ENCODE measurements around the gene ENKUR. TPM values are rescaled to one million over a fixed set of nuclear protein-coding genes. Genes with fewer than 3 reads are reported as not detected.

ENKUR gene
- total RNA-seq, 1 experiment from 2014 or later: not detected

DNA sequence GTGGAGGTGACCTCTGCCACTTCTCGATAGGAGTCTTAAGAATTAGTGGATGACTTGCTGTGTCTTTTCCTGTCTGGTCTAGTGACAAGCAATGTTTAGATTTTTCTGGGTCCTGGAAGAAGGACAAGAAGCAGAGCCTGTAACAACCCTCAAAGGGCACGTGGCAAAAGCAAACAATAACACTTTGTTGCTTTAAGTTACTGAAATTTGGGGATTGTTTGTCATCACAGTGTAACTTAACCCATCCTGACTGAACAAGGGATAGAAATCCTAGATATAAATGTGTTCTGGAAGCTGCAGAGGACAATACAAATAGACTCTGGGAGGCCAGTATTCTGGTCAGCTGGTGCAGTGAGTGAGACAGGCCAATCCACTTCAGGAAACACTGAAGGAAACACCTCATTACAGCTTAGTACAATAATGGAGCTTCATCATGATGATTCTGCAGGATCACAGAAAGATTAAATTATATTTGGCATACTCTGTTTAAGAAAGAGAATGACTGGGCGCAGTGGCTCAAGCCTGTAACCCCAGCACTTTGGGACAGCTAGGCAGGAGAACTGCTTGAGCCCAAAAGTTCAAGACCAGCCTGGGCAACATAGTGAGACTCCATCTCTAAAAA, 23.3 kb downstream of the ENKUR start:
- H3K4me2 ChIP-seq (ENCODE audit: low read depth, low read length, poor library complexity, severe bottlenecking): no peak overlapping the region
- H3K27ac ChIP-seq (ENCODE audit: low read length): no peak overlapping the region
- no peaks in the 10 kb centered on the region for H3K9me2 ChIP-seq (replicated peaks; ENCODE audit: insufficient read depth, low read length)
- H3K79me2 ChIP-seq (ENCODE audit: low read length): no peaks in the 10 kb centered on the region
- H3K36me3 ChIP-seq (ENCODE audit: insufficient read depth, low read length): no peaks in the 10 kb centered on the region
- no peak overlapping the region for H3K4me3 ChIP-seq (ENCODE audit: low read length)
- no peak for DNase-seq
- no peaks in the 10 kb centered on the region for H3K27me3 ChIP-seq (ENCODE audit: low read length)
- H3K4me1 ChIP-seq (ENCODE audit: low read length): no peaks in the 10 kb centered on the region
- H3K9ac ChIP-seq (ENCODE audit: low read length): no peak overlapping the region
- no peaks in the 10 kb centered on the region for H4K20me1 ChIP-seq (ENCODE audit: insufficient read depth, low read depth, low read length)
- H3K9me3 ChIP-seq (ENCODE audit: low read length): peaks cover 7% of the 10 kb centered on the region; the same call in 1 of the 2 replicates
- no peak overlapping the region for H2AFZ ChIP-seq (ENCODE audit: low read length)

DNA sequence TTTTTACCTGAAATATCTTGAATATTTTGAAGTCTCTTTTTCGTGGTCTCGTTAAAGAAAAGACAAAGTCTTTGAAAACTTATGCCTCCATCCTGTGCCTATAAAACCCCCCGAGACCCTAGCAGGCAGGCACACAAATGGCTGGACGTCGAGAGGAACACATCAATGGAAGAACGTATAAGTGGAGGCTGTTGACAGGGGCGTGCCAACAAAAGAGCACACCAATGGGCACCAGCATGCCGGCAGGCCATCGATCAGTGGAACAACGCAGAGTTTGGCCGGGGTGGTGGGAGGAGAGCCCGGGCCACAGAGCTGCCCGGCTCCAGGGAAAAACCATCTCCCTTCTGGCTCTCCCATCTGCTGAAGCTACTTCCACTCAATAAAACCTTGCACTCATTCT, 24.7 kb downstream of the ENKUR start:
- peaks cover 3% of the 10 kb centered on the region; the same call in 1 of the 2 replicates for H3K9me3 ChIP-seq (ENCODE audit: low read length)
- H2AFZ ChIP-seq (ENCODE audit: low read length): no peak overlapping the region
- H3K27ac ChIP-seq (ENCODE audit: low read length): no peak overlapping the region
- no peak overlapping the region for H3K4me2 ChIP-seq (ENCODE audit: low read depth, low read length, poor library complexity, severe bottlenecking)
- no peaks in the 10 kb centered on the region for H3K27me3 ChIP-seq (ENCODE audit: low read length)
- no peaks in the 10 kb centered on the region for H3K36me3 ChIP-seq (ENCODE audit: insufficient read depth, low read length)
- no peak for DNase-seq
- H3K9ac ChIP-seq (ENCODE audit: low read length): no peak overlapping the region
- no peak overlapping the region for H3K4me3 ChIP-seq (ENCODE audit: low read length)
- H3K9me2 ChIP-seq (replicated peaks; ENCODE audit: insufficient read depth, low read length): no peaks in the 10 kb centered on the region
- no peaks in the 10 kb centered on the region for H3K4me1 ChIP-seq (ENCODE audit: low read length)
- no peaks in the 10 kb centered on the region for H3K79me2 ChIP-seq (ENCODE audit: low read length)
- no peaks in the 10 kb centered on the region for H4K20me1 ChIP-seq (ENCODE audit: insufficient read depth, low read depth, low read length)

DNA sequence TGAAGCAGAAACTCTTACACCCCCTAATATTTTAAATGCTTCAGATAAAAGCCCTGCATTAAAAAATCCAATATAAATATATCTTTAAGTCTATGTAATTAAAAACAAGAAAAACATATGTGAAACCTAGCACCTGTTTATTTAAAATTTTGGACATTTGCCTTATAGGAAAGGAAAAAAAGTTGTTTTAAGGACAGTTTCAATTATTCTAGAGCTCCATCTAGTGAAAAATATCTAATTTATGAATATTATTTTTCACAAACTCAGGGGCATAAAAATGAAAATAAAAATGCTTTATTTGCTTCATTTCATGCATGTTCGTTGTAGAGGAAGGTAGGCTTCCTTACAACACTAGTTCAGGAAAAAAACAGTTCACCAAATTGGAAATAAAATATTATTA, 26.1 kb downstream of the ENKUR start:
- H3K27me3 ChIP-seq (ENCODE audit: low read length): no peaks in the 10 kb centered on the region
- no peaks in the 10 kb centered on the region for H3K9me2 ChIP-seq (replicated peaks; ENCODE audit: insufficient read depth, low read length)
- no peak overlapping the region for H3K9ac ChIP-seq (ENCODE audit: low read length)
- no peaks in the 10 kb centered on the region for H3K4me1 ChIP-seq (ENCODE audit: low read length)
- DNase-seq: no peak
- H4K20me1 ChIP-seq (ENCODE audit: insufficient read depth, low read depth, low read length): no peaks in the 10 kb centered on the region
- H3K4me2 ChIP-seq (ENCODE audit: low read depth, low read length, poor library complexity, severe bottlenecking): no peak overlapping the region
- H3K27ac ChIP-seq (ENCODE audit: low read length): no peak overlapping the region
- no peak overlapping the region for H2AFZ ChIP-seq (ENCODE audit: low read length)
- no peak overlapping the region for H3K4me3 ChIP-seq (ENCODE audit: low read length)
- peaks cover 1% of the 10 kb centered on the region; the same call in 1 of the 2 replicates for H3K9me3 ChIP-seq (ENCODE audit: low read length)
- no peaks in the 10 kb centered on the region for H3K36me3 ChIP-seq (ENCODE audit: insufficient read depth, low read length)
- H3K79me2 ChIP-seq (ENCODE audit: low read length): no peaks in the 10 kb centered on the region

DNA sequence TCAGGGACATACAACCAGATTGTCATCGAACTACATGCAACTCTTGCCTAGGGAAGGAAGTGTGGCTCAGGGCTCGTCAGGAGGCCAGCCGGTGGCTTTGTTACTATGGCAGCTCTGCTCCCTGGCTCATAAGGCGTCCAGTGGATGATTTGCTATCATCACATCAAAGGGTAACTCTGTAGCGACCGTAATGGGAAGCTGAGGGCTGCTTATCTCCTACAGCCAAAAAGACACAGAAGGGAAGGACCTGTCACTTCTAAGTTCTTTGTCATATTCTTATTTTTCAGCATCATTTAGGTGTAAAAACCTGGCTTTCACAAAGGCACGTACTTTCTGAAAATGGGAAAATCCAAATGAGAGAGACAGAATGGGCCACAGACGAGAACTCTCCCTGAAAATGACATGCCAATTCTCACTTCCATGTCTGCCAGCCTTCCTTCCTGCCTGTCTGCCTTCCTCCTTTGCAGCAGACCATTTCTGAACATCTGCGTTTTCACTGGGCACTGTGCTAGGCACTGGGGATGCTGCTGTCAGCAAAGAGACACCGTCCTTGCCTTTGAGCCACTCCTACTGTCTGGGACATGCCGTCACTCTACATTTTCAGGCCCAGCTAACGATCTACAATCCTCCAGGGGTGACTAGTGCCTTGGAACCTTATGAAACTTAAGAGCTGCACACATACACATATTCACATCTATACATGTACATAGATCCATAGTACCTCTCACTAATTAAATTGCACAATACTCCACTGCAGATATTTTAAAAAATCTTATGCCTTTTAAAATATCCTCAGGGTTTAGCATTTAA, 26.9 kb downstream of the ENKUR start:
- no peak overlapping the region for H3K4me2 ChIP-seq (ENCODE audit: low read depth, low read length, poor library complexity, severe bottlenecking)
- no peak for DNase-seq
- no peaks in the 10 kb centered on the region for H3K79me2 ChIP-seq (ENCODE audit: low read length)
- no peaks in the 10 kb centered on the region for H3K9me2 ChIP-seq (replicated peaks; ENCODE audit: insufficient read depth, low read length)
- no peaks in the 10 kb centered on the region for H3K4me1 ChIP-seq (ENCODE audit: low read length)
- H3K9ac ChIP-seq (ENCODE audit: low read length): no peak overlapping the region
- H4K20me1 ChIP-seq (ENCODE audit: insufficient read depth, low read depth, low read length): no peaks in the 10 kb centered on the region
- no peaks in the 10 kb centered on the region for H3K36me3 ChIP-seq (ENCODE audit: insufficient read depth, low read length)
- peaks cover 4% of the 10 kb centered on the region; the same call in 1 of the 2 replicates for H3K9me3 ChIP-seq (ENCODE audit: low read length)
- H3K27ac ChIP-seq (ENCODE audit: low read length): no peak overlapping the region
- H3K27me3 ChIP-seq (ENCODE audit: low read length): no peaks in the 10 kb centered on the region
- no peak overlapping the region for H3K4me3 ChIP-seq (ENCODE audit: low read length)
- H2AFZ ChIP-seq (ENCODE audit: low read length): no peak overlapping the region

DNA sequence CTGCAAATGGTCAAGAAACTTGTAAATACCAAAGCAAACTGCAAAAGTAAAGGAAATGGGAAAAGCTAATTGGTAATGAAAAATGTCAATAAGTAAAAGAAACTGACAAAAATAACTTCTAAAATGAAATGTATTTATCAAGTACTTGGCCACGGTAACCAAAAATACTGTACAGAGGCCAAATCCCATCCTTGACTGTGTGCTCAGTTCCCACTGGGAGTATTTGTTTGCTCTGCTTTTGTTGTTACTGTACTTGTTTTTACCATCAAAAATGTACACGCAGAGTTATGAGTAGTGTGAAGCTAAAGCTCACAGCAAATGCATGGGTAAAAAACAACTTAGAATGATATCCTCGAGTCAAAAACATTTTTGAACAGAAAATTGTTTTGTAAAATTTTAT, 31.1 kb downstream of the ENKUR start:
- Histone ChIP-seq H3K79me2 (ENCODE audit: low read length) (no peaks in the 10 kb centered on the region), H2AFZ (ENCODE audit: low read length) (no peak overlapping the region)

DNA sequence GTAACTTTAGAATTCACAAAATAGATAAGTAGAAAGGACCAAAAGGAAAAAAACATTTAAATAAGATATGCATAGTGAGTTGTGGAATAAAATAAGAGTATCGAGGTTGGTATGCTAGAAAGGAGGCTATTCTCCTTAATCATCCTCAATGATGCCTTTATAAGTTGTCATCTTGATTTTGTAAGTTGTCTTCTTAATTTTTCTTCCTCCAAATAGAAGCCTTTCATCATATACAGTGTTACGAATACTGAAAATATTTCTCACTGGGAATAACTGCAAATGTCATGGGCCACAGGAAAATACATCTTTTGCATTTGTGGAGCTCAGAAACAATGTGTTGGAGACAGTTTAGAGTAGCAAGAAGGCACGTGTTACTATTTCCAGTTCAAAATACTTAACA, 32.0 kb downstream of the ENKUR start:
- H3K4me1 ChIP-seq (ENCODE audit: low read length): no peaks in the 10 kb centered on the region
- no peak overlapping the region for H3K4me2 ChIP-seq (ENCODE audit: low read depth, low read length, poor library complexity, severe bottlenecking)
- no peak overlapping the region for H2AFZ ChIP-seq (ENCODE audit: low read length)
- no peaks in the 10 kb centered on the region for H3K9me2 ChIP-seq (replicated peaks; ENCODE audit: insufficient read depth, low read length)
- no peaks in the 10 kb centered on the region for H3K27me3 ChIP-seq (ENCODE audit: low read length)
- no peak overlapping the region for H3K4me3 ChIP-seq (ENCODE audit: low read length)
- H3K79me2 ChIP-seq (ENCODE audit: low read length): no peaks in the 10 kb centered on the region
- DNase-seq: no peak
- no peak overlapping the region for H3K27ac ChIP-seq (ENCODE audit: low read length)
- no peak overlapping the region for H3K9ac ChIP-seq (ENCODE audit: low read length)
- H4K20me1 ChIP-seq (ENCODE audit: insufficient read depth, low read depth, low read length): no peaks in the 10 kb centered on the region
- peaks cover 14% of the 10 kb centered on the region for H3K9me3 ChIP-seq (ENCODE audit: low read length)
- no peaks in the 10 kb centered on the region for H3K36me3 ChIP-seq (ENCODE audit: insufficient read depth, low read length)

More for the DNA sequence above, 31.1 kb downstream of the ENKUR start:
- H3K27me3 ChIP-seq (ENCODE audit: low read length): no peaks in the 10 kb centered on the region
- no peak overlapping the region for H3K9ac ChIP-seq (ENCODE audit: low read length)
- H3K4me1 ChIP-seq (ENCODE audit: low read length): no peaks in the 10 kb centered on the region
- peaks cover 14% of the 10 kb centered on the region for H3K9me3 ChIP-seq (ENCODE audit: low read length)
- no peaks in the 10 kb centered on the region for H3K36me3 ChIP-seq (ENCODE audit: insufficient read depth, low read length)
- DNase-seq: no peak
- no peaks in the 10 kb centered on the region for H3K9me2 ChIP-seq (replicated peaks; ENCODE audit: insufficient read depth, low read length)
- H3K4me3 ChIP-seq (ENCODE audit: low read length): no peak overlapping the region
- H3K4me2 ChIP-seq (ENCODE audit: low read depth, low read length, poor library complexity, severe bottlenecking): no peak overlapping the region
- no peaks in the 10 kb centered on the region for H4K20me1 ChIP-seq (ENCODE audit: insufficient read depth, low read depth, low read length)
- H3K27ac ChIP-seq (ENCODE audit: low read length): no peak overlapping the region

DNA sequence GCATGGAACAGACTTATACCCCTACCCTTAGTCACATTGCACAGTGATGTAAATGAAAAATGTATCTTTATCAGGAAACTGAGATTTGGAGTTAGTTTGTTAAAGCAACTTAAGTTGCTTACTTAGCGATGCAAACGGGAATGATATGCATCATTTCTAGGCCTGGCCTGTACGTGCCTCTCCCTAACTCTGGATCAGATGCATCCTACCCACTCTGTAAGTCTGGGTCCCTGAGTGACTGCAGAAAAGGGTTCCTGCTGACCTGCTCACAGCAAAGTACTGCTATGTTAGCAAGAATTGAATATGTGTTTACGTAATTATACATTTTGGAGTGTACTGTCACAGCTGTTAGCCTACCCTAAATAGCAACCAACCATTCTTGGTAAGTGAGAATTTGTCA, 32.8 kb downstream of the ENKUR start:
- H3K4me1 ChIP-seq (ENCODE audit: low read length): no peaks in the 10 kb centered on the region
- H3K36me3 ChIP-seq (ENCODE audit: insufficient read depth, low read length): no peaks in the 10 kb centered on the region
- H3K4me2 ChIP-seq (ENCODE audit: low read depth, low read length, poor library complexity, severe bottlenecking): no peak overlapping the region
- no peak overlapping the region for H3K4me3 ChIP-seq (ENCODE audit: low read length)
- H2AFZ ChIP-seq (ENCODE audit: low read length): no peak overlapping the region
- H3K9ac ChIP-seq (ENCODE audit: low read length): no peak overlapping the region
- H3K27ac ChIP-seq (ENCODE audit: low read length): no peak overlapping the region
- no peaks in the 10 kb centered on the region for H4K20me1 ChIP-seq (ENCODE audit: insufficient read depth, low read depth, low read length)
- H3K27me3 ChIP-seq (ENCODE audit: low read length): no peaks in the 10 kb centered on the region
- no peaks in the 10 kb centered on the region for H3K79me2 ChIP-seq (ENCODE audit: low read length)
- no peak for DNase-seq
- H3K9me3 ChIP-seq (ENCODE audit: low read length): peaks cover 14% of the 10 kb centered on the region
- H3K9me2 ChIP-seq (replicated peaks; ENCODE audit: insufficient read depth, low read length): no peaks in the 10 kb centered on the region

DNA sequence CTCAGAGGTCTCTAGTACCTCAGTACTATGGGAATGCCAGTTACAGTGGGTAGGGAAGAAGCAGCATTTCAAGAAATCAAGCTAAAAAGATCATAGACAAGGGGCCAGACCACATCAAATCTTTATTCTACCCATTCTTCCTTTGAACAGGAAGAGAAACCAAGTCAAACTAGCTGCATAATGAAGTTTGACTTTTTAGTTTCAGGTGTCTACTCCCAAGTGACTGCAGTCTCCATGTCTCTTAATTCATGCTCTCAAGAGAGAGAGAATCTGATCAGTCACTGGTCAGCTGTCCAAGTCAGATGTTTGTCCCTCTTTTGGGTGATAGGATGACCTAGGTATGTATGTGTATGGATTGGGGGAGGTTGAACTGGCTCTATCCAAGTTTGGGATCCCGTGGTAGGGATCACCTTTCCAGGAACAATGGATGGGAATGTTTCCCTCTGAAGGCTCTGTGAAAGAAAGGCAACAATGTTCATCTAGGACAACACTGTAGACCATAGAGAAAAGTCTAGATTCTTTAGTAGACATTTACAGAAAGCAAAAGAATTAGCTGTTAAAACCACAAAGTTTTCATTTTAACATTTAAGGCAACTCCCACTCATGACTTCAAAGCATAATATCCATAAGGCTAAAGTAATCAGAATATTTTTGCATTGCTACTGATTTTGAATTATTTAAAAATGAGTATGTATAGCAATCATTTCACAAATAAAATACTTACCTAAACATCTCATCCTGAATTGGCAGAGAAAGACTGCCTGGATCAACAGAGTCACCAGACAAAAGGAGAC, 33.4 kb downstream of the ENKUR start:
- Histone ChIP-seq H2AFZ (ENCODE audit: low read length) (no peak overlapping the region), H3K79me2 (ENCODE audit: low read length) (no peaks in the 10 kb centered on the region), H3K4me3 (ENCODE audit: low read length) (no peak overlapping the region), H3K4me1 (ENCODE audit: low read length) (no peaks in the 10 kb centered on the region), H3K9me2 (replicated peaks; ENCODE audit: insufficient read depth, low read length) (no peaks in the 10 kb centered on the region), H3K9me3 (ENCODE audit: low read length) (peaks cover 14% of the 10 kb centered on the region), H3K27me3 (ENCODE audit: low read length) (no peaks in the 10 kb centered on the region), H3K9ac (ENCODE audit: low read length) (no peak overlapping the region), H3K27ac (ENCODE audit: low read length) (no peak overlapping the region), H3K4me2 (ENCODE audit: low read depth, low read length, poor library complexity, severe bottlenecking) (no peak overlapping the region), H3K36me3 (ENCODE audit: insufficient read depth, low read length) (no peaks in the 10 kb centered on the region), H4K20me1 (ENCODE audit: insufficient read depth, low read depth, low read length) (no peaks in the 10 kb centered on the region)
- DNase-seq: no peak

Measured in Karpas-422 (cell line).